GM03348 (cell line): Measurements from ENCODE around the gene IGFL3.
A peak's percentile ranks its signal among the peaks of the same experiment; 100 is the strongest.

Experiments
- DNase-seq: peaks from one replicate; pipeline ENCODE4 v3.0.0; 2012; ENCODE audit warnings: low spot score

IGFL3 gene

DNA sequence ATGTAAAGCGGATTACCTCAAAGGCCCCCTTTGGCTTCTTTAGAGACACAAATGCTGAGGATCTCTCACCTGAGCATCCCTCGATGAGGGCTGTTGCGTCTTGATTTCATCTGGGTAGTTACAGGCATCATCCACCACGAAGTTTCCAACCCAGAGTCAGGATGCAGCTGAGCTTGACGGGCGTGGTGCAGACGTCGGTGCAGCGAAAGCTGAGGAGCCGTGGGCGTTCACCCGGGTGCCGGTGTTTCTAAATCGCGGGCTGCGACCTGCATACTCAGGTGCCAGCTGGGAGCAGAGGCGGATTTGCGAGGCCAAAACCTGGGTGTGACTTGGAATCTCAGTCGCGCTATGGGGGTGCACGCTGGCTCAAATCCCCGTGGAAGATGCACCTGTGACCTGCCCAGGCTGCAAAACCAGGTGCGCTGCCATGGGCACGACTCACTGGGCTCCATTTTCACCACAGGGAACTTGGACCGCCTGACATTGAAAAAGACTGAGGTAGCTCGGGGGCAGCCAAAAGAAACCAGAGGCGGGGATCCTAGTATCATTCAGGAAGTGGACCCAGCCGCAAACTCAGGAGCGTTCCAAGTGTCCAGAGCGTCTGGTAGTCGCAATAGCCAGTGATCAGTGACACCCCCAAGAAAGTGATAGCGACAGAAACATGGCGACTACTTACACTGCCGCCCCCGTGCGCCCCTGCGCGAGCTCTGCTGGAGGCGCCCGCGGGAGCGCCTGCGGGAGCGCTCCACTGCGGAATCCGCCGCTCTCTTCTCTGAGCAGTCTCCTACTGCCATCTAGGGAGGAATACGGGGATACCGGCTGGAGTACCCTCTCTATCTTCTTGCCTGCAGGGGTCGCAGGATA is 47.3 kb downstream of the IGFL3 start:
- DNase-seq, result peak; percentile 90

DNA sequence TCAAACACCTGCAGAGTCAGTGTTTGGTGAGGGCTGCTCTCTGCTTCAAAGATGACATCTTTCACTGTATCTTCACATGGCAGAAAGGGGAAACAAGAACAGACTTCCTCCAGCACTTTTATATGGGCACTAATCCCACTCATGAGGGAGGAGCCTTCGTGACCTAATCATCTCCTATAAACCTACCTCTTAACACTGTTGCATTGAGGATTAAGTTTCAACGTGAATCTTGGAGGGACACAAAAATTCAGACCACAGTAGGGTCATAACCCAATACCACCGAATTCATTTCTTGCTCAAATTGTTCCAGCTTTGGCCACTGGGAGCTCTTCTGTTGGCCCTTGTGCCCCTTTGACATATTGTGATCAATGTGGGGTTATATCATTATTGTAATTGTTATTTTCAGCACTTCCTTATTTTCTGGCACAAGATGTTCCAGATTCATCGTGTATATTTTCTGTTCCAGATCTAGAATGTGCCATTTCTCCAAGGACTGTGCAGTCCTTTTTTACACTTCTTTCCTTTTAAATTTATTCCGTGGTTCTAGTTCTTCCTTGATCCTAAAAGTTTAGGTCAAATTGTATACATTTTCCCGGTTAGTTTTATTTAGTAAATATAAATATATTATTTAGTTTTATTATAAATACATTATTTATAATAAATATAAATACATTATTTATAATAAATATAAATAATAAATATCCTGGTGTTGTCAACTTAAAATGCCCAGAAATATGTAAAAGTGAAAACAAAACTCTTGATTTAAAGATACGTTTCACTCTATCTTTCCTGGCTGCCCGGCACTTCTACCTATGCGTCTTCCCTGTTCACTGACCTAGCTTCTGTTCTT is 48.2 kb downstream of the IGFL3 start:
- DNase-seq, result no peak

DNA sequence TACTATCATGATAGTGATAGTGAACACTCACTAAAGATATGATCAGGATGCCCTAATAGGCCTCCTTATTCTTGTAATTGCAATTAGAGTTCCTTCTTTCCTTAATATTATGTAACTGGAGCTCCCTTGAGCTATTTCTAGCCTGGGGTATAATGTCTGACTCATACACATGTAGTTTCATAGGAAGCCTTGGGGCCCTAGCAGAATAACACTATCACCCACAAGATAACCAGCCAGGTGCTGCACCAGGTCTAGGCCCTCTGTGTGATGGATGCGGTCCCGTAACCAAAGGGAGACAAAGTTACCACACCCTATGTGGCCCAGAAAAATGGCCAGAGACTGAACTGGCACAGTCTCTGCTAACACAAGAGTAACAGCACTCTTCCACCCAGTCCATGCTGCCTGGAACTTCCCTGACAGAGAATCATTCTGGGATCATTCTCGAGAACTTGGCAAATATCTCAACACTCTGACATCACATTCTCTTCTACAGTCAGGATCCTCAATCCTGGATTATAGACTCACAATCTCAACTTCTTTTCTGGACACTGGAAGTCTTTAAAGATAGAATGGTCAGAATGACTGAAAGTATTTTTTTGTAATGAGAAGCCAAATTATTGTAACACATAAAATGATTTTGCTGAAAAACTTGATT is 51.1 kb downstream of the IGFL3 start:
- DNase-seq, result peak; percentile 28
